ENCODE measurements around the gene FXR2. TPM values are rescaled to one million over a fixed set of nuclear protein-coding genes. Genes with fewer than 3 reads are reported as not detected.

The FXR2 gene
- polyA plus RNA-seq, 1 donor (not counting 4 experiments of a cell fraction or from before 2014, with no cell fraction given) = 30.6 TPM

DNA sequence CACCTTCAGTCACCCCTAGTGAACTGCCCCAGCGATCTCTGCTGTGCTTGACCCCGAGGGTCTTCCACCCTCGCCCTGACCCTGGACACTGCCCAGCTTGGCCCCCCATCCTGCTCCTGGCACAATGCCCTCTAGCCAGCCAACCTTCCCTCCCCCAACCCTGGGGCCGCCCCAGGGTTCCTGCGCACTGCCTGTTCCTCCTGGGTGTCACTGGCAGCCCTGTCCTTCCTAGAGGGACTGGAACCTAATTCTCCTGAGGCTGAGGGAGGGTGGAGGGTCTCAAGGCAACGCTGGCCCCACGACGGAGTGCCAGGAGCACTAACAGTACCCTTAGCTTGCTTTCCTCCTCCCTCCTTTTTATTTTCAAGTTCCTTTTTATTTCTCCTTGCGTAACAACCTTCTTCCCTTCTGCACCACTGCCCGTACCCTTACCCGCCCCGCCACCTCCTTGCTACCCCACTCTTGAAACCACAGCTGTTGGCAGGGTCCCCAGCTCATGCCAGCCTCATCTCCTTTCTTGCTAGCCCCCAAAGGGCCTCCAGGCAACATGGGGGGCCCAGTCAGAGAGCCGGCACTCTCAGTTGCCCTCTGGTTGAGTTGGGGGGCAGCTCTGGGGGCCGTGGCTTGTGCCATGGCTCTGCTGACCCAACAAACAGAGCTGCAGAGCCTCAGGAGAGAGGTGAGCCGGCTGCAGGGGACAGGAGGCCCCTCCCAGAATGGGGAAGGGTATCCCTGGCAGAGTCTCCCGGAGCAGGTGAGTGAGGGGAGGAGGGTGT, 56.0 kb downstream of the FXR2 start, which contains the start of gene TNFSF13:
Gene TNFSF13 (plus strand): TSS at position 207 of the 776 bp plus-strand sequence. CDS start 290 bp downstream, at position 497.
- dilution Hi-C loops (cut with MboI; ENCODE audit: extremely low pct_ligation_motif_present, low sequenced_read_pairs) = no loop called here
- H3K4me3 ChIP-seq (ENCODE audit: control insufficient read depth in 2 of 3, extremely low read depth in 1 of 3, insufficient read depth in 2 of 3, low read depth in 1 of 3, low read length in 3 of 3) = peak within 1 kb of the TSS; percentile 12 to 50 (median 29)
- H3K4me1 ChIP-seq (ENCODE audit: control insufficient read depth, extremely low read depth, insufficient read depth, low read length) = peaks cover 39% of the 10 kb centered on the region
- H3K4me2 ChIP-seq (ENCODE audit: control insufficient read depth, extremely low read depth, insufficient read depth, low read depth, low read length) = peak within 1 kb of the TSS; percentile 84
- H2AFZ ChIP-seq (ENCODE audit: control insufficient read depth, low read length) = peak within 1 kb of the TSS; percentile 87
- H4K20me1 ChIP-seq (ENCODE audit: control insufficient read depth, extremely low read depth, insufficient read depth, low read length) = no peaks in the 10 kb centered on the region
- TF ChIP-seq EZH2 (IDR thresholded peaks at IDR 0.05; ENCODE audit: low read length) = no peak
- TF ChIP-seq, protein P1, sequence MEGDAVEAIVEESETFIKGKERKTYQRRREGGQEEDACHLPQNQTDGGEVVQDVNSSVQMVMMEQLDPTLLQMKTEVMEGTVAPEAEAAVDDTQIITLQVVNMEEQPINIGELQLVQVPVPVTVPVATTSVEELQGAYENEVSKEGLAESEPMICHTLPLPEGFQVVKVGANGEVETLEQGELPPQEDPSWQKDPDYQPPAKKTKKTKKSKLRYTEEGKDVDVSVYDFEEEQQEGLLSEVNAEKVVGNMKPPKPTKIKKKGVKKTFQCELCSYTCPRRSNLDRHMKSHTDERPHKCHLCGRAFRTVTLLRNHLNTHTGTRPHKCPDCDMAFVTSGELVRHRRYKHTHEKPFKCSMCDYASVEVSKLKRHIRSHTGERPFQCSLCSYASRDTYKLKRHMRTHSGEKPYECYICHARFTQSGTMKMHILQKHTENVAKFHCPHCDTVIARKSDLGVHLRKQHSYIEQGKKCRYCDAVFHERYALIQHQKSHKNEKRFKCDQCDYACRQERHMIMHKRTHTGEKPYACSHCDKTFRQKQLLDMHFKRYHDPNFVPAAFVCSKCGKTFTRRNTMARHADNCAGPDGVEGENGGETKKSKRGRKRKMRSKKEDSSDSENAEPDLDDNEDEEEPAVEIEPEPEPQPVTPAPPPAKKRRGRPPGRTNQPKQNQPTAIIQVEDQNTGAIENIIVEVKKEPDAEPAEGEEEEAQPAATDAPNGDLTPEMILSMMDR (optimal IDR thresholded peaks at IDR 0.05 in 1 of 3, IDR thresholded peaks at IDR 0.05 in 1 of 3, conservative IDR thresholded peaks at IDR 0.05 in 1 of 3; ENCODE audit: extremely low read depth in 1 of 3, insufficient read depth in 2 of 3, low read length in 3 of 3) = no peak
- H3K27ac ChIP-seq (ENCODE audit: control insufficient read depth, insufficient read depth, low read length) = peak within 1 kb of the TSS; percentile 49
- no peaks in the 10 kb centered on the region for H3K9me3 ChIP-seq (ENCODE audit: control insufficient read depth, low read depth, low read length)
- FAIRE-seq (no peak), DNase-seq (ENCODE audit: low read depth, low spot score) (no peak)
- H3K79me2 ChIP-seq (ENCODE audit: control insufficient read depth, insufficient read depth, low read length) = peaks cover 19% of the 10 kb centered on the region
- no peaks in the 10 kb centered on the region for H3K36me3 ChIP-seq (ENCODE audit: control insufficient read depth in 2 of 2, extremely low read depth in 1 of 2, insufficient read depth in 2 of 2, low read length in 2 of 2)
- peak within 1 kb of the TSS; percentile 75 for H3K9ac ChIP-seq (ENCODE audit: control insufficient read depth, extremely low read depth, insufficient read depth, low read length)
- H3K27me3 ChIP-seq (ENCODE audit: control insufficient read depth, extremely low read depth, insufficient read depth, low read length) = no peaks in the 10 kb centered on the region
- no peaks in the 10 kb centered on the region for H3K9me1 ChIP-seq (ENCODE audit: control insufficient read depth, extremely low read depth, insufficient read depth, low read length)

DNA sequence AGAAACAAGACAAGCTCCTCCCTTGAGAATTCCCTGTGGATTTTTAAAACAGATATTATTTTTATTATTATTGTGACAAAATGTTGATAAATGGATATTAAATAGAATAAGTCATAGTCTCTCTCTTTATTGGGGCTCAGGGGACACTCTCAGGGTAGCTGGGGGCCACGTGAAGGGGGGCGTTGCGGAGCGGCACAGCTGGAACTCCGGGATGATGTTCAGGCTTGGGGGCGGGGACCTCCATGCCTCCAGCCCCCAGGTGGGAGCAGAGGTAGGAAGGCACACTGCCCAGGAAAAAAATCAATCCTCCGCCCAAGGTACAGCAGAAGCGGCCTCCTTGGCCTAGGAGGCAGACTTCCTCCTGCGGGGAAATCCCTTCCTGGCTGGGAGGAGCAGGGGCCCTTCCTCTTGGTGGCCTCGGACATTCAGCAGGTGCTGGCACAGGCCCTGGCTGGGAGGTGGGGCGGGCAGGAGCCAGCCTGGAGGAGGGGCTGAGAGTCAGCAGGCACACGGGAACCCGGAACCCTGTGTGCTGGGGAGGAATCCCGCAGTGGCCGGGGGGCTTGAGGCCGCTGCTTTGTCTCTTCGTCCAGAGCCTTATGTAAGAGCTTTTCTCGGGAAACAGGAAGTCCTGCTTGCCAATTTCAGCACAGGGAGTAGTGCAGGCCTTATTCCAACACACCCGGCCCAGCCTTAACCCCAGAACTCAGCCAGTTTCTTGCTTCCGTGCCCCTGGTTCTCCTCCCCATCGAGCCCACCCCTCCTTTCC, 56.7 kb downstream of the FXR2 start:
- peak overlapping the region; percentile 49 for H3K27ac ChIP-seq (ENCODE audit: control insufficient read depth, insufficient read depth, low read length)
- H3K79me2 ChIP-seq (ENCODE audit: control insufficient read depth, insufficient read depth, low read length) = peaks cover 11% of the 10 kb centered on the region
- peak; percentile 44 for FAIRE-seq
- H3K9ac ChIP-seq (ENCODE audit: control insufficient read depth, extremely low read depth, insufficient read depth, low read length) = peak overlapping the region; percentile 75
- H4K20me1 ChIP-seq (ENCODE audit: control insufficient read depth, extremely low read depth, insufficient read depth, low read length) = no peaks in the 10 kb centered on the region
- no peaks in the 10 kb centered on the region for H3K9me1 ChIP-seq (ENCODE audit: control insufficient read depth, extremely low read depth, insufficient read depth, low read length)
- H3K9me3 ChIP-seq (ENCODE audit: control insufficient read depth, low read depth, low read length) = no peaks in the 10 kb centered on the region
- H2AFZ ChIP-seq (ENCODE audit: control insufficient read depth, low read length) = peak overlapping the region; percentile 87
- peak overlapping the region; percentile 84 for H3K4me2 ChIP-seq (ENCODE audit: control insufficient read depth, extremely low read depth, insufficient read depth, low read depth, low read length)
- H3K27me3 ChIP-seq (ENCODE audit: control insufficient read depth, extremely low read depth, insufficient read depth, low read length) = no peaks in the 10 kb centered on the region
- H3K4me1 ChIP-seq (ENCODE audit: control insufficient read depth, extremely low read depth, insufficient read depth, low read length) = peaks cover 37% of the 10 kb centered on the region
- dilution Hi-C loops (cut with MboI; ENCODE audit: extremely low pct_ligation_motif_present, low sequenced_read_pairs) = no loop called here
- H3K36me3 ChIP-seq (ENCODE audit: control insufficient read depth in 2 of 2, extremely low read depth in 1 of 2, insufficient read depth in 2 of 2, low read length in 2 of 2) = no peaks in the 10 kb centered on the region
- DNase-seq (ENCODE audit: low read depth, low spot score) = no peak
- peak overlapping the region; percentile 12 to 50 (median 29) for H3K4me3 ChIP-seq (ENCODE audit: control insufficient read depth in 2 of 3, extremely low read depth in 1 of 3, insufficient read depth in 2 of 3, low read depth in 1 of 3, low read length in 3 of 3)
- TF ChIP-seq, protein P1 (optimal IDR thresholded peaks at IDR 0.05 in 1 of 3, IDR thresholded peaks at IDR 0.05 in 1 of 3, conservative IDR thresholded peaks at IDR 0.05 in 1 of 3; ENCODE audit: extremely low read depth in 1 of 3, insufficient read depth in 2 of 3, low read length in 3 of 3) = no peak
- no peak for TF ChIP-seq EZH2 (IDR thresholded peaks at IDR 0.05; ENCODE audit: low read length)
